NT2/D1 (cell line): Measurements from ENCODE around the gene RUFY3.

Experiments used
- SUZ12 ChIP-seq: IDR thresholded peaks from 2 replicates; pipeline ENCODE4 v1.6.1; 2011; ENCODE audit not compliant: insufficient read length, insufficient read depth; ENCODE audit errors: extremely low read depth
- YY1 ChIP-seq: IDR thresholded peaks from 2 replicates; pipeline ENCODE4 v1.6.1; 2011; ENCODE audit not compliant: insufficient read length, insufficient read depth
- ZNF274 ChIP-seq: IDR thresholded peaks from 2 replicates; pipeline ENCODE4 v1.6.1; 2011; ENCODE audit warnings: mild to moderate bottlenecking, low read depth, low read length

DNA sequence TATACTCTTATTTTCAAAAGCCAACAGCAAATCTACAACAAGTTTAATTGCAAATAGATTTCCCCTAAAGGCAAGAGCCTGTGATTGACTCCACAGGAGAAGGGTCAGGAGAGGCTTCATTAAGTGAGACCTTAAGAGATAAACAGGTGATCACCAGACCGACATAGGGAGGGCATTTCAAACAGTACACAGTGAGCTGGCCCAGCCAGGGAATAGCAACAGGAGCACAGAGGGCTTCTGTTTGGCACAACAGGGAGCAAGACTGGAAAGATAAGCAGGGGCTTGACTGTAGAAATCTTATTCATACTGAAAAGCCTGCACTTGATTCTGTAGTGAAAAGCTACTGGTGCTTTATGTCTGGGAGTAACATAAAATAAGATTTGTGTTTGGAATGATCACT, 3.9 kb downstream of the RUFY3 start:
- TF ChIP-seq YY1 (no peak), ZNF274 (no peak), SUZ12 (no peak)
